Adrenal gland (tissue), 5 donors: ENCODE results near the gene MAN1B1.

ENCODE experiments used
- CTCF ChIP-seq, 6 experiments: fragments of 450-650 bp in 4 of 6; fragments of 200-600 bp in 2 of 6; sonication (generic) in 1 of 6; IDR thresholded peaks; 1 replicate in 5 of 6; 2 replicates in 1 of 6; pipeline versions ENCODE4 v1.5.1 to v1.8.0; 2016 to 2021; ENCODE audit warnings: antibody characterized with exemption in 6 of 6, mild to moderate bottlenecking in 2 of 6, moderate library complexity in 1 of 6
- POLR2A ChIP-seq, 2 donors: fragments of 450-650 bp; IDR thresholded peaks; one replicate each; pipeline ENCODE4 v1.6.1; 2017; ENCODE audit warnings: antibody characterized with exemption in 2 of 2, mild to moderate bottlenecking in 2 of 2, moderate library complexity in 1 of 2
- donor health status: DM: no; HTN: no; CAD: no.

DNA sequence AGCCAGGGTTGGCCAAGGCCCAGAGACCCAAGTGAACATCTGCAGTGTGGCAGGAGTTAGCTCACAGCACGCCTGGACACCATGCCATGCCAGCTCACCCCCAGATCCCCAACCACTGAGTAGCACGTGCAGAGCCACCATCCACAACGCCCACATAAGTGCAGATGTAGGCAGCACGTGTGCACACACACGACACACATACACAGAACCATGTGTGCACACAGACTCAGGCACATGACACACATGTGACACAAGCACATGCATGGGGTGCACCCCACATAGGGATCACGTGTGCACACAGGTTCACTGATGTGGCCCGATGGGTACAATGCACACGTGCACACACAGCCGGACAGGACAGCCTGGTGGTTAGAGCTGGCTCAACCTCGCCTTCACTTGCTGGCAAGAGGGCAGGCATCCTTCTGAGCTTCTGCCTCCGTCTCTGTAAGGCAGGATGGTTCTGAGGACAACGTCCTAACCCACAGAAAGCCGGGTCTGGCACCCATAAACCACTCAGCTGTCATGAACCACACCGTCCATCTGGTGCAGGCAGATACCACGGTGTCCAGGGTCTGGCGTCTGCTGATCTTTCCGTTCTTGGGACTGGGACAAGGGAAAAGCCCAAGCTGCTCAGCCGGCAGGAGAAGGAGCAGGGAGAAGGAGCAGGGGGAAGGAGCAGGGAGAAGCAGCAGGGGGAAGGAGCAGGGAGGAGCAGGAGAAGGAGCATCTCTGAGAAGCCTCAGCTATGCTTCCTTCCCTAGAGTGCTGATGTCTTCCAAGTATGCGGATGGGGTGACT is 71.0 kb downstream of the MAN1B1 start:
- TF ChIP-seq CTCF (IDR thresholded peaks at IDR 0.05) (no peak), POLR2A (IDR thresholded peaks at IDR 0.05) (no peak)
